ENCODE results near the gene EVC2.

Gene EVC2

GRCh38 chr4:5545271-5545670, 163.1 kb downstream of the EVC2 start:
- H2BK12ac ChIP-seq (ENCODE audit: low read length): no peak overlapping the region
- WGBS, 2 donors (ENCODE audit: extremely low coverage in 2 of 2, insufficient read length in 2 of 2, insufficient replicate concordance in 1 of 2): no CpG with 5 or more reads among the region's 2 CpGs
- no peak overlapping the region for H3K4me2 ChIP-seq (ENCODE audit: insufficient read depth, low read length, poor library complexity, severe bottlenecking)
- DNase-seq (ENCODE audit: low spot score): no peak
- peaks cover 0 to 8% of the 10 kb centered on the region in 2 donors for H3K9me3 ChIP-seq (replicated peaks in 1 of 2; ENCODE audit: control insufficient read depth in 2 of 2, insufficient read depth in 1 of 2, low read depth in 1 of 2, low read length in 2 of 2)
- H4K91ac ChIP-seq (ENCODE audit: low read depth, low read length, poor library complexity): no peak overlapping the region
- H3K14ac ChIP-seq (ENCODE audit: low read length): no peak overlapping the region
- no peak overlapping the region for H3K4me3 ChIP-seq (ENCODE audit: low read length in 2 of 2)
- H2AK5ac ChIP-seq (ENCODE audit: low read depth, low read length): no peak overlapping the region
- no peak overlapping the region for H4K8ac ChIP-seq (ENCODE audit: low read depth, low read length)
- no peak overlapping the region for H2BK120ac ChIP-seq (ENCODE audit: low read depth, low read length)
- no peak overlapping the region for H2AFZ ChIP-seq (ENCODE audit: low read length)
- no peaks in the 10 kb centered on the region for H3K4me1 ChIP-seq (ENCODE audit: control insufficient read depth in 2 of 2, insufficient read depth in 1 of 2, low read depth in 1 of 2, low read length in 2 of 2)
- H3K4ac ChIP-seq (ENCODE audit: low read length): no peak overlapping the region
- no peak overlapping the region for H2BK5ac ChIP-seq (ENCODE audit: low read length)
- no peak overlapping the region for H3K18ac ChIP-seq (ENCODE audit: low read length)
- no peak overlapping the region for H3K27ac ChIP-seq (replicated peaks; ENCODE audit: low read length)
- H3K23ac ChIP-seq (ENCODE audit: low read depth, low read length, poor library complexity): no peak overlapping the region
- no peaks in the 10 kb centered on the region for H3K79me1 ChIP-seq (ENCODE audit: low read depth, low read length)
- H3K27me3 ChIP-seq (ENCODE audit: control insufficient read depth in 3 of 3, insufficient read depth in 3 of 3, low read depth in 1 of 3, low read length in 3 of 3): peaks cover 0 to 3% (median 0%) of the 10 kb centered on the region in 3 experiments
- H3K36me3 ChIP-seq (replicated peaks in 1 of 2; ENCODE audit: control insufficient read depth in 2 of 2, insufficient read depth in 2 of 2, low read length in 2 of 2): no peaks in the 10 kb centered on the region
- no peak overlapping the region for H2BK15ac ChIP-seq (ENCODE audit: low read length)
- no peak overlapping the region for H3K9ac ChIP-seq (ENCODE audit: low read depth, low read length, poor library complexity)

GRCh38 chr4:5544762-5545161, 163.6 kb downstream of the EVC2 start:
- no peaks in the 10 kb centered on the region for H3K79me1 ChIP-seq (ENCODE audit: low read depth, low read length)
- no peak overlapping the region for H2BK5ac ChIP-seq (ENCODE audit: low read length)
- H2BK120ac ChIP-seq (ENCODE audit: low read depth, low read length): no peak overlapping the region
- H3K18ac ChIP-seq (ENCODE audit: low read length): no peak overlapping the region
- H3K4me1 ChIP-seq (ENCODE audit: control insufficient read depth in 2 of 2, insufficient read depth in 1 of 2, low read depth in 1 of 2, low read length in 2 of 2): no peaks in the 10 kb centered on the region
- H2AK5ac ChIP-seq (ENCODE audit: low read depth, low read length): no peak overlapping the region
- no peak overlapping the region for H4K91ac ChIP-seq (ENCODE audit: low read depth, low read length, poor library complexity)
- no CpG with 5 or more reads among the region's 5 CpGs for WGBS, 2 donors (ENCODE audit: extremely low coverage in 2 of 2, insufficient read length in 2 of 2, insufficient replicate concordance in 1 of 2)
- H3K23ac ChIP-seq (ENCODE audit: low read depth, low read length, poor library complexity): no peak overlapping the region
- no peak overlapping the region for H3K4me3 ChIP-seq (ENCODE audit: low read length in 2 of 2)
- no peak overlapping the region for H3K27ac ChIP-seq (replicated peaks; ENCODE audit: low read length)
- H3K4ac ChIP-seq (ENCODE audit: low read length): no peak overlapping the region
- H3K14ac ChIP-seq (ENCODE audit: low read length): no peak overlapping the region
- no peak for DNase-seq (ENCODE audit: low spot score)
- H2BK15ac ChIP-seq (ENCODE audit: low read length): no peak overlapping the region
- no peak overlapping the region for H2AFZ ChIP-seq (ENCODE audit: low read length)
- H3K9ac ChIP-seq (ENCODE audit: low read depth, low read length, poor library complexity): no peak overlapping the region
- no peak overlapping the region for H4K8ac ChIP-seq (ENCODE audit: low read depth, low read length)
- H3K36me3 ChIP-seq (replicated peaks in 1 of 2; ENCODE audit: control insufficient read depth in 2 of 2, insufficient read depth in 2 of 2, low read length in 2 of 2): no peaks in the 10 kb centered on the region
- H3K27me3 ChIP-seq (ENCODE audit: control insufficient read depth in 3 of 3, insufficient read depth in 3 of 3, low read depth in 1 of 3, low read length in 3 of 3): peaks cover 0 to 3% (median 0%) of the 10 kb centered on the region in 3 experiments
- H3K9me3 ChIP-seq (replicated peaks in 1 of 2; ENCODE audit: control insufficient read depth in 2 of 2, insufficient read depth in 1 of 2, low read depth in 1 of 2, low read length in 2 of 2): peaks cover 0 to 8% of the 10 kb centered on the region in 2 donors
- no peak overlapping the region for H2BK12ac ChIP-seq (ENCODE audit: low read length)
- no peak overlapping the region for H3K4me2 ChIP-seq (ENCODE audit: insufficient read depth, low read length, poor library complexity, severe bottlenecking)

GRCh38 chr4:5543681-5544080, 164.7 kb downstream of the EVC2 start:
- no peak overlapping the region for H2AFZ ChIP-seq (ENCODE audit: low read length)
- H3K4me2 ChIP-seq (ENCODE audit: insufficient read depth, low read length, poor library complexity, severe bottlenecking): no peak overlapping the region
- no peak overlapping the region for H3K27ac ChIP-seq (replicated peaks; ENCODE audit: low read length)
- WGBS, 2 donors (ENCODE audit: extremely low coverage in 2 of 2, insufficient read length in 2 of 2, insufficient replicate concordance in 1 of 2): no CpG with 5 or more reads among the region's 8 CpGs
- peaks cover 0 to 8% of the 10 kb centered on the region in 2 donors for H3K9me3 ChIP-seq (replicated peaks in 1 of 2; ENCODE audit: control insufficient read depth in 2 of 2, insufficient read depth in 1 of 2, low read depth in 1 of 2, low read length in 2 of 2)
- DNase-seq (ENCODE audit: low spot score): no peak
- no peak overlapping the region for H3K18ac ChIP-seq (ENCODE audit: low read length)
- no peak overlapping the region for H2BK12ac ChIP-seq (ENCODE audit: low read length)
- peaks cover 0 to 3% (median 0%) of the 10 kb centered on the region in 3 experiments for H3K27me3 ChIP-seq (ENCODE audit: control insufficient read depth in 3 of 3, insufficient read depth in 3 of 3, low read depth in 1 of 3, low read length in 3 of 3)
- no peaks in the 10 kb centered on the region for H3K79me1 ChIP-seq (ENCODE audit: low read depth, low read length)
- no peak overlapping the region for H2AK5ac ChIP-seq (ENCODE audit: low read depth, low read length)
- H3K4me1 ChIP-seq (ENCODE audit: control insufficient read depth in 2 of 2, insufficient read depth in 1 of 2, low read depth in 1 of 2, low read length in 2 of 2): no peaks in the 10 kb centered on the region
- H2BK5ac ChIP-seq (ENCODE audit: low read length): no peak overlapping the region
- H4K8ac ChIP-seq (ENCODE audit: low read depth, low read length): no peak overlapping the region
- H3K36me3 ChIP-seq (replicated peaks in 1 of 2; ENCODE audit: control insufficient read depth in 2 of 2, insufficient read depth in 2 of 2, low read length in 2 of 2): no peaks in the 10 kb centered on the region
- no peak overlapping the region for H3K23ac ChIP-seq (ENCODE audit: low read depth, low read length, poor library complexity)
- H4K91ac ChIP-seq (ENCODE audit: low read depth, low read length, poor library complexity): no peak overlapping the region
- H3K9ac ChIP-seq (ENCODE audit: low read depth, low read length, poor library complexity): no peak overlapping the region
- H2BK120ac ChIP-seq (ENCODE audit: low read depth, low read length): no peak overlapping the region
- no peak overlapping the region for H3K4me3 ChIP-seq (ENCODE audit: low read length in 2 of 2)
- no peak overlapping the region for H3K4ac ChIP-seq (ENCODE audit: low read length)
- H2BK15ac ChIP-seq (ENCODE audit: low read length): no peak overlapping the region
- H3K14ac ChIP-seq (ENCODE audit: low read length): no peak overlapping the region

- no peaks in the 10 kb centered on the region for H3K9me3 ChIP-seq (replicated peaks in 1 of 2; ENCODE audit: control insufficient read depth in 2 of 2, insufficient read depth in 1 of 2, low read depth in 1 of 2, low read length in 2 of 2)
- H2AK5ac ChIP-seq (ENCODE audit: low read depth, low read length): no peak overlapping the region
- no CpG with 5 or more reads among the region's 10 CpGs for WGBS, 2 donors (ENCODE audit: extremely low coverage in 2 of 2, insufficient read length in 2 of 2, insufficient replicate concordance in 1 of 2)
Observed at GRCh38 chr4:5541169-5541568, 167.2 kb downstream of the EVC2 start.

More at GRCh38 chr4:5541169-5541568, 167.2 kb downstream of the EVC2 start:
- no peak overlapping the region for H4K91ac ChIP-seq (ENCODE audit: low read depth, low read length, poor library complexity)
- no peak overlapping the region for H2BK5ac ChIP-seq (ENCODE audit: low read length)
- H2AFZ ChIP-seq (ENCODE audit: low read length): no peak overlapping the region
- H3K14ac ChIP-seq (ENCODE audit: low read length): no peak overlapping the region
- H3K4ac ChIP-seq (ENCODE audit: low read length): no peak overlapping the region
- H3K27ac ChIP-seq (replicated peaks; ENCODE audit: low read length): no peak overlapping the region
- no peak overlapping the region for H2BK12ac ChIP-seq (ENCODE audit: low read length)
- no peak overlapping the region for H2BK15ac ChIP-seq (ENCODE audit: low read length)
- no peaks in the 10 kb centered on the region for H3K36me3 ChIP-seq (replicated peaks in 1 of 2; ENCODE audit: control insufficient read depth in 2 of 2, insufficient read depth in 2 of 2, low read length in 2 of 2)
- H3K4me3 ChIP-seq (ENCODE audit: low read length in 2 of 2): no peak overlapping the region
- no peak overlapping the region for H3K9ac ChIP-seq (ENCODE audit: low read depth, low read length, poor library complexity)
- no peaks in the 10 kb centered on the region for H3K79me1 ChIP-seq (ENCODE audit: low read depth, low read length)
- H3K4me2 ChIP-seq (ENCODE audit: insufficient read depth, low read length, poor library complexity, severe bottlenecking): no peak overlapping the region
- DNase-seq (ENCODE audit: low spot score): no peak
- H4K8ac ChIP-seq (ENCODE audit: low read depth, low read length): no peak overlapping the region
- H2BK120ac ChIP-seq (ENCODE audit: low read depth, low read length): no peak overlapping the region
- no peak overlapping the region for H3K23ac ChIP-seq (ENCODE audit: low read depth, low read length, poor library complexity)
- no peak overlapping the region for H3K18ac ChIP-seq (ENCODE audit: low read length)
- peaks cover 0 to 3% (median 0%) of the 10 kb centered on the region in 3 experiments for H3K27me3 ChIP-seq (ENCODE audit: control insufficient read depth in 3 of 3, insufficient read depth in 3 of 3, low read depth in 1 of 3, low read length in 3 of 3)
- no peaks in the 10 kb centered on the region for H3K4me1 ChIP-seq (ENCODE audit: control insufficient read depth in 2 of 2, insufficient read depth in 1 of 2, low read depth in 1 of 2, low read length in 2 of 2)

All from neuronal stem cell (in vitro differentiated cells).